HG03460 (cell line): ENCODE data around the gene USP17L28.
"Not testable (repeated sequence)": the region's sequence is repeated elsewhere in the genome, so short reads cannot be mapped to it uniquely, and the experiment has no call there.

ENCODE experiments used
- ATAC-seq: cut with Tn5 transposase; IDR thresholded peaks from one replicate; pipeline ENCODE4 v1.9.1; 2021; ENCODE audit not compliant: unreplicated experiment

The USP17L28 gene

GRCh38 chr4:9348593-9348992 is at the start of gene USP17L28:
Gene USP17L28 (plus strand): TSS chr4:9348893. CDS start chr4:9348893, 0 bp downstream.
- ATAC-seq, result not testable (repeated sequence)

GRCh38 chr4:9324191-9324590 is 24.5 kb upstream of the USP17L28 start:
- ATAC-seq, result not testable (repeated sequence)

- ATAC-seq, result not testable (repeated sequence)
These were observed 23.8 kb upstream of the USP17L28 start, which contains the start of gene USP17L24 for GRCh38 chr4:9324865-9325264. Gene USP17L24 (plus strand): TSS chr4:9325165. CDS start chr4:9325165, 0 bp downstream.

DNA sequence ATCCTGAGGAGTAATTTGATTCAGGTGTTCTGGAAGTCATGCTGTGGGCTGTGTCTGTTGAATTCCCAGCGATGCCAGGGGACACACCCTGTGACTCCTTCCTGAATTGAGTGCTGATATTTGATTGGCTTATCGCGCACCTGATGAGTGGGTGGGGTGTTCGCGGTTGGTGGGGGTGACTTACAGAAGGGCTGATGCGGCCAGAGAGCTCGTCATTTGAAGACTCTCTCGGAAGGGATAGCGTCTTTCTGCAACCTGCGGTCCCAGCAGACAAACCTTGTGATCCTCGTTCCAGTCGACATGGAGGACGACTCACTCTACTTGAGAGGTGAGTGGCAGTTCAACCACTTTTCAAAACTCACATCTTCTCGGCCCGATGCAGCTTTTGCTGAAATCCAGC is 19.1 kb upstream of the USP17L28 start, which contains the start of gene USP17L25:
USP17L25 (plus strand) TSS at position 301 of the 400 bp plus-strand sequence; CDS start at position 301, 0 bp downstream.
- ATAC-seq, result not testable (repeated sequence)

DNA sequence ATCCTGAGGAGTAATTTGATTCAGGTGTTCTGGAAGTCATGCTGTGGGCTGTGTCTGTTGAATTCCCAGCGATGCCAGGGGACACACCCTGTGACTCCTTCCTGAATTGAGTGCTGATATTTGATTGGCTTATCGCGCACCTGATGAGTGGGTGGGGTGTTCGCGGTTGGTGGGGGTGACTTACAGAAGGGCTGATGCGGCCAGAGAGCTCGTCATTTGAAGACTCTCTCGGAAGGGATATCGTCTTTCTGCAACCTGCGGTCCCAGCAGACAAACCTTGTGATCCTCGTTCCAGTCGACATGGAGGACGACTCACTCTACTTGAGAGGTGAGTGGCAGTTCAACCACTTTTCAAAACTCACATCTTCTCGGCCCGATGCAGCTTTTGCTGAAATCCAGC is 14.3 kb upstream of the USP17L28 start, which contains the start of gene USP17L26:
USP17L26 (plus strand) TSS at position 301 of the 400 bp plus-strand sequence; CDS start at position 301, 0 bp downstream.
- not testable (repeated sequence) for ATAC-seq

DNA sequence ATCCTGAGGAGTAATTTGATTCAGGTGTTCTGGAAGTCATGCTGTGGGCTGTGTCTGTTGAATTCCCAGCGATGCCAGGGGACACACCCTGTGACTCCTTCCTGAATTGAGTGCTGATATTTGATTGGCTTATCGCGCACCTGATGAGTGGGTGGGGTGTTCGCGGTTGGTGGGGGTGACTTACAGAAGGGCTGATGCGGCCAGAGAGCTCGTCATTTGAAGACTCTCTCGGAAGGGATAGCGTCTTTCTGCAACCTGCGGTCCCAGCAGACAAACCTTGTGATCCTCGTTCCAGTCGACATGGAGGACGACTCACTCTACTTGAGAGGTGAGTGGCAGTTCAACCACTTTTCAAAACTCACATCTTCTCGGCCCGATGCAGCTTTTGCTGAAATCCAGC is 9.6 kb upstream of the USP17L28 start, which contains the start of gene USP17L5:
USP17L5 (plus strand) TSS at position 301 of the 400 bp plus-strand sequence; CDS start at position 301, 0 bp downstream.
- ATAC-seq, result not testable (repeated sequence)

- ATAC-seq, result not testable (repeated sequence)
These were observed 4.8 kb upstream of the USP17L28 start, which contains the start of gene USP17L27 for GRCh38 chr4:9343848-9344247. Gene USP17L27 (plus strand): TSS chr4:9344148. CDS start chr4:9344148, 0 bp downstream.

GRCh38 chr4:9350866-9351265 is 2.2 kb downstream of the USP17L28 start:
- not testable (repeated sequence) for ATAC-seq

DNA sequence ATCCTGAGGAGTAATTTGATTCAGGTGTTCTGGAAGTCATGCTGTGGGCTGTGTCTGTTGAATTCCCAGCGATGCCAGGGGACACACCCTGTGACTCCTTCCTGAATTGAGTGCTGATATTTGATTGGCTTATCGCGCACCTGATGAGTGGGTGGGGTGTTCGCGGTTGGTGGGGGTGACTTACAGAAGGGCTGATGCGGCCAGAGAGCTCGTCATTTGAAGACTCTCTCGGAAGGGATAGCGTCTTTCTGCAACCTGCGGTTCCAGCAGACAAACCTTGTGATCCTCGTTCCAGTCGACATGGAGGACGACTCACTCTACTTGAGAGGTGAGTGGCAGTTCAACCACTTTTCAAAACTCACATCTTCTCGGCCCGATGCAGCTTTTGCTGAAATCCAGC is 4.6 kb downstream of the USP17L28 start, which contains the start of gene USP17L29:
USP17L29 (plus strand) TSS at position 301 of the 400 bp plus-strand sequence; CDS start at position 301, 0 bp downstream.
- not testable (repeated sequence) for ATAC-seq

- ATAC-seq, result not testable (repeated sequence)
These were observed 14.1 kb downstream of the USP17L28 start, which contains the start of gene USP17L30 for GRCh38 chr4:9362829-9363228. Gene USP17L30 (plus strand): TSS chr4:9363129. CDS start chr4:9363129, 0 bp downstream.

DNA sequence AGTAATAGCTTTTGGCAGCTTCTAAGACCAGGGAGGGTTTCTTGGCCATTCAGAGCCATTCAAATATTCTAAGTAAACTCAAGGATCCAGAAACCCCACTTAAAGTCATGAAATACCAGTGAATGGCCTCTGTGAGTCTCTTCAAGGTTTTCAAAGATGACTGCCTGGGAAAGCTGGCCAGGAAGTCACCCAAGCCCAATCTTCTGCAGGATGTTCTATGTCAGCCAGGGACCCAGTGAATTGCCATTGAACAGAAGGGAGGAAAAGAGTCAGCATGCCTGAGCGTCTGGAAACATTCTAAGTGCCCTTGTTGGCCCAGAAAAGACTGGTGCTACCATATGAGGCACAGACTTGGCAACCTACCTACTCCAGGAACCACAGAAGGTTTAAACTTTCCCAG is 31.2 kb downstream of the USP17L28 start:
- not testable (repeated sequence) for ATAC-seq

DNA sequence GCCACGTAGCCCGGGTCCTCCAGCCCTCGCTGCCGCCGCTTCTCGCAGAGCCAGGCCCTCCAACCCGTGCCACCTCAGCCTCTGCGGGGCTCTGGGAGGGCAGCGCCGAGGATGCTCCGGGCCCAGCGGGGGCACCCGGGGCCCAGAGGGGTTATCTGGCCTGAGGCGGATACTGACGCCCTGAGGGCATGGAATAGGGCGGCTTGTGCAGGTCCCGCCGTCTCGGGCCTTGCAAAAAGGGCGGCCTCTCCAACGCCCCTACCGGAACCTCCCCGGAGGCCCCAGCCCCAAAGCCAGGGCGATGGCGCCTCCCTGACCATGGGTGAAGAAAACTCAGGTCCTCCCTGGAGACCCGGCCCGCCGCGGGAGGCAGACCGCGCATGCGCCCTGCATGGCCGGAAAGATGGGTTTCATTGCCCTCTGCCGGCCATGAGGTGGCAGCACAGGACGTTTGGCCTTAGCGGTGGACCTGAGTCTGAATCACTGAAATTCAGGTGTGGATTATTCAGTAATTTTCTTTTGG is 32.4 kb downstream of the USP17L28 start:
- not testable (repeated sequence) for ATAC-seq

DNA sequence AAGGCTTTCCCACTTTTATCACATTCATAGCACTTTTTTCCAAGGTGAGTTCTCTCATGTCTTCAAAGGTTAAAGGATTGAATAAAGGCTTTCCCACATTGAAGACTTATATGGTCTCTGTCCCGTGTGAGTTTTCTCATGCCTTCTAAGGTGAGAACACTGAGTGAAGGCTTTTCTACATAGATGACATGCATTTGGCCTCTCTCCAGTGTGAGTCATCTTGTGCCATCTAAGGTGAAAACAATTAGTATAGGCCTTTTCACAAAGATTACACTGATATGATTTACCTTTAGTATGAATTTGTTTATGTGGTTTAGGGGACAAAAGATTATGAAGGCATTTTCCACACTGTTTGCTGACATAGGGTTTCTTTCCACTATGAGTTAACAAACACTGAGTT is 35.4 kb downstream of the USP17L28 start:
- ATAC-seq, result no peak

DNA sequence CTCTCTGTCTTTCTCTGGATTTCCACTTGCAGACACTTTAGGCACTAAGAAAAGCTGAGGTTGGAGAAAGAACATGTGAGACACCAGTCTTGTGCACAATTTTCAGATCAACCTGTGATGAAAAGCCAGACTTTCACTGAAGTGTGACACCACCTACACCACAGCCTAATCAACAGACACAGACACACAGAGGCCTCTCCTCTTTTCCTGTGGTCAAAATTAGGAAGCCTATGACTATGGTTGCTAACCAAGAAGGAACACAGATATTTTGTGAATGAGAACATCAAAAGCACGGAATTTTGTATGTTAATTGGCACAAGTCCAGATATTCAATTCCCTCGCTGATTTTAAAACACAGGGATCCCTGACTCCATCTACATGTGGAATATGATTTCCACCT is 40.3 kb downstream of the USP17L28 start:
- ATAC-seq, result not testable (repeated sequence)
